Stimulated activated CD8-positive, alpha-beta memory T cell treated with anti-CD3 and anti-CD28 coated beads, Interleukin-4, amount 100 ng/mL, for 48 hours (primary cell): Measurements from ENCODE around the gene KCNA5.

Experiments
- DNase-seq: peaks from one replicate; pipeline ENCODE4 v3.0.0-alpha.2; 2020

Gene KCNA5

GRCh38 chr12:5043589-5044419 is at the start of gene KCNA5:
KCNA5 (plus strand) TSS chr12:5043879; CDS start chr12:5044148, 269 bp downstream.
- DNase-seq, result no peak

- no peak for DNase-seq
Observed at GRCh38 chr12:4994622-4995021, 49.1 kb upstream of the KCNA5 start.

- DNase-seq, result no peak
Observed at GRCh38 chr12:4996714-4997113, 47.0 kb upstream of the KCNA5 start.

GRCh38 chr12:4997939-4998338 is 45.7 kb upstream of the KCNA5 start:
- no peak for DNase-seq

GRCh38 chr12:5000204-5000603 is 43.5 kb upstream of the KCNA5 start:
- no peak for DNase-seq

- DNase-seq, result no peak
Observed at GRCh38 chr12:5000658-5001385, 42.9 kb upstream of the KCNA5 start.

- peak; percentile 68 for DNase-seq
Observed at GRCh38 chr12:5003025-5003666, 40.5 kb upstream of the KCNA5 start.

- DNase-seq, result no peak
Observed at GRCh38 chr12:5008661-5009060, 35.0 kb upstream of the KCNA5 start.

- DNase-seq, result no peak
Observed at GRCh38 chr12:5010151-5010550, 33.5 kb upstream of the KCNA5 start.

GRCh38 chr12:5012337-5012736 is 31.3 kb upstream of the KCNA5 start:
- DNase-seq, result no peak

GRCh38 chr12:5013266-5013730 is 30.4 kb upstream of the KCNA5 start:
- no peak for DNase-seq

- no peak for DNase-seq
Observed at GRCh38 chr12:5014269-5014668, 29.4 kb upstream of the KCNA5 start.

- no peak for DNase-seq
Observed at GRCh38 chr12:5015711-5016492, 27.8 kb upstream of the KCNA5 start.

GRCh38 chr12:5016526-5016925 is 27.2 kb upstream of the KCNA5 start:
- DNase-seq, result no peak

GRCh38 chr12:5017638-5018348 is 25.9 kb upstream of the KCNA5 start:
- no peak for DNase-seq

- DNase-seq, result no peak
Observed at GRCh38 chr12:5018677-5019076, 25.0 kb upstream of the KCNA5 start.

- no peak for DNase-seq
Observed at GRCh38 chr12:5022025-5022424, 21.7 kb upstream of the KCNA5 start.

GRCh38 chr12:5022465-5023061 is 21.1 kb upstream of the KCNA5 start:
- DNase-seq, result peak; percentile 52

- DNase-seq, result no peak
Observed at GRCh38 chr12:5023842-5024241, 19.8 kb upstream of the KCNA5 start.

- DNase-seq, result no peak
Observed at GRCh38 chr12:5026342-5026938, 17.2 kb upstream of the KCNA5 start.
